Brain pericyte (primary cell): ENCODE measurements around the gene CUX1.
"Not testable (repeated sequence)": the region's sequence is repeated elsewhere in the genome, so short reads cannot be mapped to it uniquely, and the experiment has no call there.

Experiments used
- DNase-seq: peaks from one replicate; pipeline ENCODE4 v3.0.0-alpha.2; 2012; ENCODE audit warnings: low read depth, low spot score

The CUX1 gene

GRCh38 chr7:101823096-101823495, 5.7 kb downstream of the CUX1 start:
- no peak for DNase-seq

GRCh38 chr7:101823596-101823995, 6.2 kb downstream of the CUX1 start:
- DNase-seq = no peak

- DNase-seq = no peak
Measured at GRCh38 chr7:101824440-101824839, 7.0 kb downstream of the CUX1 start.

GRCh38 chr7:101826081-101826835, 8.8 kb downstream of the CUX1 start:
- no peak for DNase-seq

- DNase-seq = no peak
Measured at GRCh38 chr7:101828301-101829020, 11.0 kb downstream of the CUX1 start.

GRCh38 chr7:101829374-101829773, 11.9 kb downstream of the CUX1 start:
- no peak for DNase-seq

- DNase-seq = no peak
Measured at GRCh38 chr7:101829821-101830220, 12.4 kb downstream of the CUX1 start.

GRCh38 chr7:101831396-101831795, 14.0 kb downstream of the CUX1 start:
- DNase-seq = not testable (repeated sequence)

- DNase-seq = no peak
Measured at GRCh38 chr7:101832205-101832631, 14.8 kb downstream of the CUX1 start.

GRCh38 chr7:101832685-101833375, 15.4 kb downstream of the CUX1 start:
- no peak for DNase-seq

GRCh38 chr7:101833799-101834198, 16.4 kb downstream of the CUX1 start:
- DNase-seq = no peak

- no peak for DNase-seq
Measured at GRCh38 chr7:101835136-101835535, 17.7 kb downstream of the CUX1 start.

GRCh38 chr7:101837433-101837832, 20.0 kb downstream of the CUX1 start:
- not testable (repeated sequence) for DNase-seq

GRCh38 chr7:101838837-101839483, 21.5 kb downstream of the CUX1 start:
- DNase-seq = no peak

- no peak for DNase-seq
Measured at GRCh38 chr7:101841328-101841727, 23.9 kb downstream of the CUX1 start.

- DNase-seq = no peak
Measured at GRCh38 chr7:101843293-101844271, 26.2 kb downstream of the CUX1 start.

GRCh38 chr7:101845974-101846373, 28.5 kb downstream of the CUX1 start:
- DNase-seq = no peak

GRCh38 chr7:101846800-101847538, 29.5 kb downstream of the CUX1 start:
- no peak for DNase-seq

- no peak for DNase-seq
Measured at GRCh38 chr7:101848208-101848951, 31.0 kb downstream of the CUX1 start.
